Measurements from ENCODE around the gene CERKL. TPM values are rescaled to one million over a fixed set of nuclear protein-coding genes. Genes with fewer than 3 reads are reported as not detected.

The CERKL gene
- total RNA-seq, 1 experiment from 2014 or later: 0.24 TPM

GRCh38 chr2:181697126-181697525 lies 40.2 kb upstream of the CERKL start:
- DNase-seq (ENCODE audit: low spot score) (no peak), ATAC-seq (no peak)
- H3K4me1 Mint-ChIP-seq: no peaks in the 10 kb centered on the region
- peaks cover 4% of the 10 kb centered on the region; the same call in 1 of the 2 replicates for H3K27me3 Mint-ChIP-seq (ENCODE audit: low read depth)
- H3K4me3 Mint-ChIP-seq: no peak overlapping the region
- TF ChIP-seq JAZF1 (CRISPR knock-in tag; IDR thresholded peaks at IDR 0.05): no peak
- no peak for TF ChIP-seq MXD4 (CRISPR knock-in tag; IDR thresholded peaks at IDR 0.05; ENCODE audit: borderline replicate concordance)
- no peak for TF ChIP-seq KAT7 (CRISPR knock-in tag; IDR thresholded peaks at IDR 0.05; ENCODE audit: borderline replicate concordance)
- no peak for TF ChIP-seq ATF3 (CRISPR knock-in tag; conservative IDR thresholded peaks at IDR 0.05)
- ChIA-PET POLR2A (no interaction called here), CTCF (interaction anchor here (0.9 kb wide), 1 partner anchor 18 kb away, joined by 3 read pairs; no protein-coding TSS in a partner anchor)
- no peak overlapping the region for H3K27ac Mint-ChIP-seq
- no peaks in the 10 kb centered on the region for H3K36me3 Mint-ChIP-seq
- H3K9me3 Mint-ChIP-seq: peaks cover 2% of the 10 kb centered on the region; the same call in 1 of the 2 replicates

- no peak overlapping the region for H3K4me3 Mint-ChIP-seq
- TF ChIP-seq PREB (CRISPR knock-in tag; IDR thresholded peaks at IDR 0.05; ENCODE audit: borderline replicate concordance) (no peak), ZNF396 (CRISPR knock-in tag; IDR thresholded peaks at IDR 0.05; ENCODE audit: borderline replicate concordance) (no peak), PRRX2 (CRISPR knock-in tag; IDR thresholded peaks at IDR 0.05) (no peak), NFYB (CRISPR knock-in tag; conservative IDR thresholded peaks at IDR 0.05; ENCODE audit: low read depth) (no peak), GRHL2 (CRISPR knock-in tag; IDR thresholded peaks at IDR 0.05; ENCODE audit: insufficient replicate concordance, severe bottlenecking) (no peak), ZNF425 (CRISPR knock-in tag; conservative IDR thresholded peaks at IDR 0.05) (no peak), ZNF281 (CRISPR knock-in tag; IDR thresholded peaks at IDR 0.05) (no peak), RELA (CRISPR knock-in tag; IDR thresholded peaks at IDR 0.05; ENCODE audit: borderline replicate concordance) (no peak), JAZF1 (CRISPR knock-in tag; IDR thresholded peaks at IDR 0.05) (no peak), ESRRA (CRISPR knock-in tag; IDR thresholded peaks at IDR 0.05; ENCODE audit: borderline replicate concordance) (no peak), ELF4 (CRISPR knock-in tag; IDR thresholded peaks at IDR 0.05; ENCODE audit: low read depth) (no peak), ZBTB21 (CRISPR knock-in tag; IDR thresholded peaks at IDR 0.05; ENCODE audit: borderline replicate concordance) (no peak), ZNF219 (CRISPR knock-in tag; IDR thresholded peaks at IDR 0.05; ENCODE audit: borderline replicate concordance) (no peak), FOXJ3 (CRISPR knock-in tag; IDR thresholded peaks at IDR 0.05; ENCODE audit: borderline replicate concordance) (no peak), MLX (CRISPR knock-in tag; IDR thresholded peaks at IDR 0.05) (no peak), CREM (CRISPR knock-in tag; IDR thresholded peaks at IDR 0.05) (no peak)
- H3K4me1 Mint-ChIP-seq: peaks cover 4% of the 10 kb centered on the region; the same call in 1 of the 2 replicates
- ATAC-seq (no peak), DNase-seq (ENCODE audit: low spot score) (no peak)
- H3K27ac Mint-ChIP-seq: no peak overlapping the region
- H3K27me3 Mint-ChIP-seq (ENCODE audit: low read depth): peaks cover 16% of the 10 kb centered on the region
- no peaks in the 10 kb centered on the region for H3K9me3 Mint-ChIP-seq
- ChIA-PET CTCF (interaction anchor here (1.2 kb wide), 1 partner anchor 20 kb away, joined by 3 read pairs; no protein-coding TSS in a partner anchor), POLR2A (no interaction called here)
- no peaks in the 10 kb centered on the region for H3K36me3 Mint-ChIP-seq
Observed at GRCh38 chr2:181694271-181694670, 37.4 kb upstream of the CERKL start.

Data from WTC11 (cell line).